Naive thymus-derived CD4-positive, alpha-beta T cell (primary cell): ENCODE measurements around the gene FOXB2. TPM values are rescaled to one million over a fixed set of nuclear protein-coding genes. Genes with fewer than 3 reads are reported as not detected.
A peak's percentile ranks its signal among the peaks of the same experiment; 100 is the strongest.

Experiments used
- ATAC-seq: fragments of 150-1000 bp; cut with Tn5 transposase; 2 replicates; pipeline ENCODE4 v1.10.0; 2021; ENCODE audit warnings: mild to moderate bottlenecking, moderate library complexity
- CTCF ChIA-PET: fragments of 350-600 bp; sonication (Branson Sonifier 250); formaldehyde crosslinking; loops from one replicate; lab custom pipeline; 2021; ENCODE audit warnings: antibody characterized with exemption; lab: Charles Lee
- POLR2A ChIA-PET: fragments of 350-600 bp; sonication (Branson Sonifier 250); formaldehyde crosslinking; loops from one replicate; lab custom pipeline; 2021; ENCODE audit warnings: antibody characterized with exemption, inconsistent platforms; lab: Charles Lee
- DNase-seq, 9 donors: peaks; one replicate each; pipeline versions ENCODE4 v3.0.0 to v3.0.0-alpha.2; 2020 to 2022; ENCODE audit warnings: mixed read lengths in 1 of 9
- H3K27ac ChIP-seq: one replicate; pipeline ENCODE4 v1.7.0; 2013; ENCODE audit warnings: mild to moderate bottlenecking, low read depth, low read length, moderate library complexity
- H3K27me3 ChIP-seq, 2 donors: one replicate each; pipeline ENCODE4 v1.7.0; 2013; ENCODE audit warnings: low read length in 2 of 2, mild to moderate bottlenecking in 2 of 2, moderate library complexity in 2 of 2; ENCODE audit not compliant: control insufficient read depth in 2 of 2, insufficient read depth in 2 of 2
- H3K36me3 ChIP-seq, 3 experiments: 1 replicate in 2 of 3; 2 replicates in 1 of 3; pipeline ENCODE4 v1.7.0; 2013; ENCODE audit warnings: low read length in 3 of 3, mild to moderate bottlenecking in 3 of 3, moderate library complexity in 1 of 3; ENCODE audit not compliant: insufficient read depth in 3 of 3, control insufficient read depth in 2 of 3
- H3K4me1 ChIP-seq, 2 donors: one replicate each; pipeline ENCODE4 v1.7.0; 2013; ENCODE audit warnings: low read length in 2 of 2, mild to moderate bottlenecking in 2 of 2, moderate library complexity in 1 of 2; ENCODE audit not compliant: control insufficient read depth in 2 of 2, insufficient read depth in 2 of 2
- H3K4me3 ChIP-seq: 2 replicates; pipeline ENCODE4 v1.7.0; 2013; ENCODE audit warnings: mild to moderate bottlenecking, low read length
- H3K9me3 ChIP-seq, 3 experiments: 1 replicate in 2 of 3; 2 replicates in 1 of 3; pipeline ENCODE4 v1.7.0; 2013; ENCODE audit warnings: low read length in 3 of 3; ENCODE audit not compliant: control insufficient read depth in 2 of 3
- H3K27ac Mint-ChIP-seq, 9 donors: one replicate each; pipeline ENCODE4 v1.8.0; 2020 to 2022; ENCODE audit warnings: mixed read lengths in 9 of 9, mild to moderate bottlenecking in 8 of 9, moderate library complexity in 5 of 9, inconsistent platforms in 2 of 9
- H3K27me3 Mint-ChIP-seq, 5 donors: one replicate each; pipeline ENCODE4 v1.8.0; 2021 to 2022; ENCODE audit warnings: mixed read lengths in 5 of 5, mild to moderate bottlenecking in 1 of 5
- H3K36me3 Mint-ChIP-seq, 5 donors: one replicate each; pipeline ENCODE4 v1.8.0; 2020 to 2022; ENCODE audit warnings: mixed read lengths in 5 of 5, mild to moderate bottlenecking in 3 of 5, inconsistent platforms in 1 of 5
- H3K4me1 Mint-ChIP-seq, 7 donors: one replicate each; pipeline ENCODE4 v1.8.0; 2020 to 2022; ENCODE audit warnings: mixed read lengths in 7 of 7, mild to moderate bottlenecking in 3 of 7, inconsistent platforms in 1 of 7
- H3K4me3 Mint-ChIP-seq, 10 donors: one replicate each; pipeline ENCODE4 v1.8.0; 2020 to 2022; ENCODE audit warnings: mild to moderate bottlenecking in 10 of 10, mixed read lengths in 10 of 10, moderate library complexity in 6 of 10, inconsistent platforms in 2 of 10
- H3K9me3 Mint-ChIP-seq, 11 donors: one replicate each; pipeline ENCODE4 v1.8.0; 2020 to 2022; ENCODE audit warnings: mixed read lengths in 11 of 11, mild to moderate bottlenecking in 4 of 11, inconsistent platforms in 1 of 11, moderate library complexity in 1 of 11
- intact Hi-C, 2 donors: fragments of 100-400 bp; cut with micrococcal nuclease; formaldehyde crosslinking; loops; one replicate each; pipeline ENCODE4 v1.15.1; 2023
- polyA plus RNA-seq, 2 donors: library from polyadenylated mRNA; unstranded; fragments of 300-500 nt; fragmentation: Illumina TruSeq; gene quantifications; one replicate each; pipeline ENCODE4 v1.2.3, GENCODE V29; 2021
- total RNA-seq, 6 experiments: library from RNA in 5 of 6; stranded (reverse) in 5 of 6; gene quantifications; 1 replicate in 5 of 6; 2 replicates in 1 of 6; pipeline ENCODE4 v1.2.3 and lab custom pipeline; 2021 to 2026

The FOXB2 gene
- total and polyA plus RNA-seq, 7 experiments from 2014 or later, result not detected

GRCh38 chr9:77018058-77018968 lies 1.1 kb upstream of the FOXB2 start:
- ATAC-seq (no peak), DNase-seq (no peak)
- Mint-ChIP-seq H3K9me3 (peaks cover 0 to 3% (median 0%) of the 10 kb centered on the region in 11 donors), H3K27me3 (peaks cover 70 to 92% (median 81%) of the 10 kb centered on the region in 5 donors), H3K4me1 (peaks cover 12 to 48% (median 30%) of the 10 kb centered on the region in 7 donors), H3K36me3 (peaks cover 0 to 7% (median 0%) of the 10 kb centered on the region in 5 donors), H3K27ac (peak overlapping the region in 1 of 9 donors; percentile 81), H3K4me3 (peak overlapping the region in 8 of 10 donors; percentile 8 to 64 (median 43))
- Histone ChIP-seq H3K27me3 (peaks cover 0 to 7% of the 10 kb centered on the region in 2 donors), H3K4me3 (no peak overlapping the region), H3K9me3 (no peaks in the 10 kb centered on the region), H3K36me3 (no peaks in the 10 kb centered on the region), H3K4me1 (peaks cover 3 to 8% of the 10 kb centered on the region in 2 donors), H3K27ac (no peak overlapping the region)
- intact Hi-C loops, result loop anchor here in 1 of 2 donors (10.0 kb wide), 1 partner anchor 1814 kb away; no protein-coding TSS in a partner anchor
- ChIA-PET CTCF (no interaction called here), POLR2A (no interaction called here)

GRCh38 chr9:77018969-77019235 lies 553 bp upstream of the FOXB2 start:
- no peak overlapping the region for H3K4me3 ChIP-seq
- Mint-ChIP-seq H3K27me3 (peaks cover 64 to 92% (median 81%) of the 10 kb centered on the region in 5 donors), H3K4me3 (peak overlapping the region in 5 of 10 donors; percentile 10 to 80 (median 35)), H3K4me1 (peaks cover 12 to 48% (median 30%) of the 10 kb centered on the region in 7 donors), H3K27ac (peak overlapping the region in 1 of 9 donors; percentile 82), H3K36me3 (peaks cover 0 to 7% (median 0%) of the 10 kb centered on the region in 5 donors), H3K9me3 (peaks cover 0 to 3% (median 0%) of the 10 kb centered on the region in 11 donors)
- H3K4me1 ChIP-seq, result peaks cover 3 to 8% of the 10 kb centered on the region in 2 donors
- peaks cover 0 to 8% of the 10 kb centered on the region in 2 donors for H3K27me3 ChIP-seq
- no peak overlapping the region for H3K27ac ChIP-seq
- ChIA-PET CTCF (no interaction called here), POLR2A (no interaction called here)
- no peaks in the 10 kb centered on the region for H3K9me3 ChIP-seq
- intact Hi-C loops, result loop anchor here in 1 of 2 donors (10.0 kb wide), 1 partner anchor 1814 kb away; no protein-coding TSS in a partner anchor
- no peak for DNase-seq
- no peak for ATAC-seq
- no peaks in the 10 kb centered on the region for H3K36me3 ChIP-seq

DNA sequence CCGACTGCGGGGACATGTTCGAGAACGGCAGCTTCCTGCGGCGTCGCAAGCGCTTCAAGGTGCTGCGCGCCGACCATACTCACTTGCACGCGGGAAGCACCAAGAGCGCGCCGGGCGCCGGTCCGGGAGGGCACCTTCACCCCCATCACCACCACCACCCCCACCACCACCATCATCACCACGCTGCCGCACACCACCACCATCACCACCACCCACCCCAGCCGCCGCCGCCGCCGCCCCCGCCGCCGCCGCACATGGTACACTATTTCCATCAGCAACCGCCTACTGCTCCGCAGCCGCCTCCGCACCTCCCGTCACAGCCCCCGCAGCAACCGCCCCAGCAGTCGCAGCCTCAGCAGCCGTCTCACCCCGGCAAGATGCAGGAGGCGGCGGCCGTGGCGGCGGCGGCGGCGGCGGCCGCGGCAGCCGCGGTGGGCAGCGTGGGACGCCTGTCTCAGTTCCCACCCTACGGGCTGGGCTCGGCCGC lies 514 bp downstream of the FOXB2 start:
- no peak overlapping the region for H3K27ac ChIP-seq
- intact Hi-C loops, result loop anchor here in 1 of 2 donors (10.0 kb wide), 1 partner anchor 1815 kb away; no protein-coding TSS in a partner anchor
- ATAC-seq (no peak), DNase-seq (no peak)
- ChIA-PET CTCF (no interaction called here), POLR2A (no interaction called here)
- peak overlapping the region in 1 of 9 donors; percentile 70 for H3K27ac Mint-ChIP-seq
- peaks cover 0 to 8% of the 10 kb centered on the region in 2 donors for H3K27me3 ChIP-seq
- peak overlapping the region in 8 of 10 donors; percentile 9 to 80 (median 44) for H3K4me3 Mint-ChIP-seq
- peaks cover 0 to 5% (median 0%) of the 10 kb centered on the region in 11 donors for H3K9me3 Mint-ChIP-seq
- H3K36me3 ChIP-seq, result no peaks in the 10 kb centered on the region
- H3K4me1 ChIP-seq, result peaks cover 3 to 8% of the 10 kb centered on the region in 2 donors
- peaks cover 12 to 43% (median 30%) of the 10 kb centered on the region in 7 donors for H3K4me1 Mint-ChIP-seq
- peaks cover 60 to 90% (median 77%) of the 10 kb centered on the region in 5 donors for H3K27me3 Mint-ChIP-seq
- H3K36me3 Mint-ChIP-seq, result peaks cover 0 to 7% (median 0%) of the 10 kb centered on the region in 5 donors
- no peak overlapping the region for H3K4me3 ChIP-seq
- H3K9me3 ChIP-seq, result no peaks in the 10 kb centered on the region

GRCh38 chr9:77020413-77021290 lies 1.2 kb downstream of the FOXB2 start:
- Histone ChIP-seq H3K4me3 (no peak overlapping the region), H3K4me1 (peaks cover 3 to 8% of the 10 kb centered on the region in 2 donors), H3K36me3 (no peaks in the 10 kb centered on the region), H3K27ac (no peak overlapping the region), H3K27me3 (peaks cover 0 to 8% of the 10 kb centered on the region in 2 donors), H3K9me3 (no peaks in the 10 kb centered on the region)
- Mint-ChIP-seq H3K9me3 (peaks cover 0 to 5% (median 0%) of the 10 kb centered on the region in 11 donors), H3K27ac (peak overlapping the region in 1 of 9 donors; percentile 82), H3K4me1 (peaks cover 12 to 37% (median 28%) of the 10 kb centered on the region in 7 donors), H3K4me3 (peak overlapping the region in 9 of 10 donors; percentile 35 to 80 (median 59)), H3K27me3 (peaks cover 60 to 88% (median 77%) of the 10 kb centered on the region in 5 donors), H3K36me3 (peaks cover 0 to 7% (median 0%) of the 10 kb centered on the region in 5 donors)
- CTCF ChIA-PET, result no interaction called here
- intact Hi-C loops, result no loop called here
- POLR2A ChIA-PET, result no interaction called here
- DNase-seq (no peak), ATAC-seq (no peak)

DNA sequence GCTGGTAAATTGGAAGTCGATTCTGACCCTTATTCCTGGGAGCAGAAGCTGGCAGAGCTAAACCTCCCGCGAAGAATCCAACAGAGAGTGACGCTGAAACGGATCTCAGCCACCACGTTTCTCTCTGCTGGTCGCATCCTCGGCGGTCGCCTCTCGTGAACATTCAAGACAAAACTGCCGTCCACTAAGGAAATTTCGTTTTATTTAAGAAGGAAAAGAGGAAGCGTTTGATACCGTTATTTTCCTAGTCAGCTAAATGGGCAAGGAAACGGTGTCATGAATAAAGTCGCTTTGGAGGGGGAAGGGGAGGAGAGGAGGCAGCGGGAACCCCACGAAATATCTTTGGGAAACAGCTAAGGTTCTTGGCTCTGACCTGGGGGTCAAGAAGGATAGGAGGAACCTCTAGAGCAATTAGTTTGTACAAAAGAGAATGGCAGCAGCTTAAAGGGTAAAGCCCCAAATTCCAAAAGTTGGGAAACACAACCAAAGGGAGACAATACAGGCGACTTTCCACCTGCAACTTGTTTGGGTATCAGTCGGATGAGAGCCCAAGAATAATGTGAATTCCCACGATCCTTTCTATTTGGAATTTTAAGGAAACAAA lies 1.9 kb downstream of the FOXB2 start:
- H3K9me3 ChIP-seq, result no peaks in the 10 kb centered on the region
- ATAC-seq (no peak), DNase-seq (no peak)
- H3K4me1 ChIP-seq, result peaks cover 3 to 8% of the 10 kb centered on the region in 2 donors
- ChIA-PET CTCF (no interaction called here), POLR2A (no interaction called here)
- Mint-ChIP-seq H3K27me3 (peaks cover 65 to 88% (median 82%) of the 10 kb centered on the region in 5 donors), H3K4me1 (peaks cover 12 to 37% (median 26%) of the 10 kb centered on the region in 7 donors), H3K9me3 (peaks cover 0 to 5% (median 0%) of the 10 kb centered on the region in 11 donors), H3K4me3 (peak overlapping the region; percentile 23 to 80 (median 58)), H3K36me3 (peaks cover 0 to 7% (median 0%) of the 10 kb centered on the region in 5 donors), H3K27ac (peak overlapping the region in 1 of 9 donors; percentile 82)
- no peaks in the 10 kb centered on the region for H3K36me3 ChIP-seq
- no peak overlapping the region for H3K4me3 ChIP-seq
- no peak overlapping the region for H3K27ac ChIP-seq
- intact Hi-C loops, result no loop called here
- peaks cover 0 to 8% of the 10 kb centered on the region in 2 donors for H3K27me3 ChIP-seq
